Endothelial cell of umbilical vein (primary cell): ENCODE data around the gene PHC2.

Experiments
- CTCF ChIP-seq, 2 donors: IDR thresholded peaks; 1 replicate in 1 of 2; 2 replicates in 1 of 2; pipeline ENCODE4 v1.5.1; 2011; ENCODE audit warnings: low read length in 2 of 2, mild to moderate bottlenecking in 2 of 2, moderate library complexity in 2 of 2, control low read depth in 1 of 2, inconsistent platforms in 1 of 2, low read depth in 1 of 2; ENCODE audit not compliant: insufficient read depth in 1 of 2; ENCODE audit errors: extremely low read depth in 1 of 2
- MAX ChIP-seq: IDR thresholded peaks from 2 replicates; pipeline ENCODE4 v1.6.1; 2011; ENCODE audit not compliant: insufficient read depth, insufficient read length
- POLR2AphosphoS5 ChIP-seq: IDR thresholded peaks from 2 replicates; pipeline ENCODE4 v1.6.1; 2012; ENCODE audit warnings: low read depth, mild to moderate bottlenecking, control low read depth, low read length, moderate library complexity; ENCODE audit not compliant: insufficient read depth

- TF ChIP-seq POLR2AphosphoS5, result no peak
- TF ChIP-seq MAX, result no peak
- TF ChIP-seq CTCF (IDR thresholded peaks at IDR 0.05; ENCODE audit: extremely low read depth in 1 of 2, insufficient read depth in 1 of 2, low read depth in 1 of 2, low read length in 2 of 2), result no peak
These were observed 61.1 kb downstream of the PHC2 start for GRCh38 chr1:33369764-33370163.
